ENCODE results near the gene MARK1.

Gene MARK1

GRCh38 chr1:220708936-220709801 lies 181.2 kb downstream of the MARK1 start:
- DNase-seq, result no peak

GRCh38 chr1:220710333-220710732 lies 182.4 kb downstream of the MARK1 start:
- DNase-seq, result no peak

GRCh38 chr1:220711056-220711809 lies 183.3 kb downstream of the MARK1 start:
- no peak for DNase-seq
